Loucy (cell line): ENCODE measurements around the gene IL21R.

Experiments
- H2AFZ ChIP-seq: fragments of 200-600 bp; sonication (generic); 2 replicates; pipeline ENCODE4 v1.6.0; 2016; ENCODE audit warnings: antibody characterized with exemption, mild to moderate bottlenecking, low read length, moderate library complexity
- H3F3A ChIP-seq: fragments of 200-600 bp; 2 replicates; pipeline ENCODE4 v1.6.0; 2016; ENCODE audit warnings: antibody characterized with exemption, low read depth, mild to moderate bottlenecking
- H3K27me3 ChIP-seq: fragments of 200-600 bp; sonication (generic); 2 replicates; pipeline ENCODE4 v1.6.1; 2014; ENCODE audit warnings: low read length, mild to moderate bottlenecking; ENCODE audit not compliant: insufficient read depth, poor library complexity, severe bottlenecking
- H3K36me3 ChIP-seq: fragments of 200-600 bp; sonication (generic); 2 replicates; pipeline ENCODE4 v1.6.1; 2016; ENCODE audit warnings: low read length; ENCODE audit not compliant: insufficient read depth
- H3K4me1 ChIP-seq: fragments of 200-600 bp; sonication (generic); 2 replicates; pipeline ENCODE4 v1.5.1; 2014; ENCODE audit warnings: low read length, mild to moderate bottlenecking; ENCODE audit not compliant: insufficient read depth, poor library complexity, severe bottlenecking
- H3K4me2 ChIP-seq: fragments of 200-600 bp; sonication (generic); 2 replicates; pipeline ENCODE4 v1.6.0; 2014; ENCODE audit warnings: antibody characterized with exemption, low read length, low read depth, mild to moderate bottlenecking; ENCODE audit not compliant: poor library complexity, severe bottlenecking
- H3K4me3 ChIP-seq: fragments of 200-600 bp; sonication (generic); 2 replicates; pipeline ENCODE4 v1.5.1; 2014; ENCODE audit warnings: low read length, mild to moderate bottlenecking, mixed read lengths; ENCODE audit not compliant: poor library complexity, severe bottlenecking
- H3K79me2 ChIP-seq: fragments of 200-600 bp; sonication (generic); 2 replicates; pipeline ENCODE4 v1.6.1; 2014; ENCODE audit warnings: low read length; ENCODE audit not compliant: insufficient read depth
- H3K9ac ChIP-seq: fragments of 200-600 bp; sonication (generic); 2 replicates; pipeline ENCODE4 v1.6.0; 2014; ENCODE audit warnings: mild to moderate bottlenecking, low read depth, low read length, moderate library complexity; ENCODE audit not compliant: poor library complexity, severe bottlenecking
- H3K9me2 ChIP-seq: fragments of 200-600 bp; sonication (generic); replicated peaks from 2 replicates; pipeline ENCODE4 v1.6.1; 2016; ENCODE audit warnings: low read depth, low read length, mixed read lengths
- H3K9me3 ChIP-seq: fragments of 200-600 bp; sonication (generic); 2 replicates; pipeline ENCODE4 v1.6.1; 2014; ENCODE audit warnings: mild to moderate bottlenecking, antibody characterized with exemption, low read length, low read depth; ENCODE audit not compliant: insufficient read depth
- H4K20me1 ChIP-seq: fragments of 200-600 bp; sonication (generic); 2 replicates; pipeline ENCODE4 v1.6.0; 2014; ENCODE audit warnings: antibody characterized with exemption, low read length, mild to moderate bottlenecking; ENCODE audit not compliant: insufficient read depth, poor library complexity, severe bottlenecking
- CTCF ChIP-seq: fragments of 200-600 bp; sonication (generic); conservative IDR thresholded peaks from 2 replicates; pipeline ENCODE4 v1.5.1; 2014; ENCODE audit warnings: mild to moderate bottlenecking, antibody characterized with exemption, low read length
- EZH2phosphoT487 ChIP-seq: fragments of 200-600 bp; IDR thresholded peaks from 2 replicates; pipeline ENCODE4 v1.6.1; 2018; ENCODE audit warnings: antibody characterized with exemption, mild to moderate bottlenecking, moderate library complexity, borderline replicate concordance

The IL21R gene

GRCh38 chr16:27370318-27370717, 31.7 kb upstream of the IL21R start:
- Histone ChIP-seq H3K9me3 (peaks cover 3% of the 10 kb centered on the region; the same call in 1 of the 2 replicates), H3F3A (peaks cover 12% of the 10 kb centered on the region), H3K4me2 (no peak overlapping the region), H3K79me2 (no peaks in the 10 kb centered on the region), H3K4me1 (peaks cover 26% of the 10 kb centered on the region), H3K4me3 (no peak overlapping the region), H3K9me2 (no peaks in the 10 kb centered on the region), H4K20me1 (no peaks in the 10 kb centered on the region), H3K27me3 (no peaks in the 10 kb centered on the region), H3K9ac (no peak overlapping the region), H2AFZ (no peak overlapping the region), H3K36me3 (no peaks in the 10 kb centered on the region)
- no peak for TF ChIP-seq CTCF
- no peak for TF ChIP-seq EZH2phosphoT487

- no peak overlapping the region for H2AFZ ChIP-seq
- H3K4me1 ChIP-seq = peaks cover 19% of the 10 kb centered on the region
- no peak overlapping the region for H3K9ac ChIP-seq
- no peaks in the 10 kb centered on the region for H3K27me3 ChIP-seq
- H3F3A ChIP-seq = no peaks in the 10 kb centered on the region
- no peaks in the 10 kb centered on the region for H4K20me1 ChIP-seq
- H3K9me3 ChIP-seq = peaks cover 3% of the 10 kb centered on the region; the same call in 1 of the 2 replicates
- H3K4me3 ChIP-seq = no peak overlapping the region
- H3K79me2 ChIP-seq = no peaks in the 10 kb centered on the region
- no peak overlapping the region for H3K4me2 ChIP-seq
- TF ChIP-seq EZH2phosphoT487 (no peak), CTCF (no peak)
- H3K9me2 ChIP-seq = no peaks in the 10 kb centered on the region
- H3K36me3 ChIP-seq = no peaks in the 10 kb centered on the region
Measured at GRCh38 chr16:27373312-27373711, 28.7 kb upstream of the IL21R start.

- Histone ChIP-seq H2AFZ (0 out of 2 replicates have a peak overlapping the region, but pooled peaks have one; percentile 34), H3K4me2 (no peak overlapping the region), H3K36me3 (no peaks in the 10 kb centered on the region), H3K27me3 (no peaks in the 10 kb centered on the region), H3K79me2 (no peaks in the 10 kb centered on the region), H3K4me3 (no peak overlapping the region), H3K9me3 (peaks cover 3% of the 10 kb centered on the region; the same call in 1 of the 2 replicates), H4K20me1 (no peaks in the 10 kb centered on the region), H3F3A (no peaks in the 10 kb centered on the region), H3K4me1 (peaks cover 19% of the 10 kb centered on the region), H3K9ac (no peak overlapping the region), H3K9me2 (no peaks in the 10 kb centered on the region)
- TF ChIP-seq CTCF = no peak
Measured at GRCh38 chr16:27374221-27374803, 27.7 kb upstream of the IL21R start.
